Panc1 (cell line): Measurements from ENCODE around the gene BTBD9. TPM values are rescaled to one million over a fixed set of nuclear protein-coding genes. Genes with fewer than 3 reads are reported as not detected.

Experiments
- ATAC-seq: fragments of 200-7000 bp; cut with Tn5 transposase; 2 replicates; pipeline ENCODE4 v1.9.1; 2020; ENCODE audit warnings: mild to moderate bottlenecking, moderate library complexity
- BruUV-seq: library from RNA; stranded (reverse); fragments of 400-500 nt; replicated peaks from 2 replicates; lab custom pipeline; 2021; lab: Mats Ljungman, UMichigan
- CTCF ChIA-PET: fragments of 300-600 bp; sonication (Branson Sonifier 250); formaldehyde crosslinking; loops from one replicate; lab custom pipeline; 2022; ENCODE audit warnings: antibody characterized with exemption; lab: Charles Lee
- POLR2A ChIA-PET: fragments of 300-600 bp; sonication (Branson Sonifier 250); formaldehyde crosslinking; loops from one replicate; lab custom pipeline; 2022; ENCODE audit warnings: antibody characterized with exemption; lab: Charles Lee
- DNase-seq: peaks from one replicate; pipeline ENCODE4 v3.0.0-alpha.2; 2010; ENCODE audit warnings: low read depth, low spot score
- H3K27ac ChIP-seq: 2 replicates; pipeline ENCODE4 v1.5.1; 2011; ENCODE audit warnings: mild to moderate bottlenecking, low read length, inconsistent platforms
- H3K27me3 ChIP-seq: fragments of 200-500 bp; sonication (Bioruptor generic); 2 replicates; pipeline ENCODE4 v1.6.0; 2014; ENCODE audit warnings: low read length, inconsistent platforms; ENCODE audit not compliant: control insufficient read depth, insufficient read depth
- H3K36me3 ChIP-seq: fragments of 200-500 bp; sonication (Bioruptor generic); 2 replicates; pipeline ENCODE4 v1.5.1; 2014; ENCODE audit warnings: inconsistent platforms, mild to moderate bottlenecking, low read length, moderate library complexity; ENCODE audit not compliant: control insufficient read depth, insufficient read depth
- H3K4me1 ChIP-seq: 2 replicates; pipeline ENCODE4 v1.5.1; 2011; ENCODE audit warnings: inconsistent platforms, mild to moderate bottlenecking, low read length, moderate library complexity; ENCODE audit not compliant: control insufficient read depth, insufficient read depth
- H3K4me3 ChIP-seq, 2 experiments: 2 replicates each; pipeline ENCODE4 v1.5.1; 2011 to 2012; ENCODE audit warnings: low read depth in 2 of 2, low read length in 2 of 2, mild to moderate bottlenecking in 2 of 2, inconsistent platforms in 1 of 2, moderate library complexity in 1 of 2
- H3K9me3 ChIP-seq: fragments of 200-500 bp; sonication (Bioruptor generic); 2 replicates; pipeline ENCODE4 v1.5.1; 2014; ENCODE audit warnings: low read depth, mild to moderate bottlenecking, inconsistent platforms, low read length, moderate library complexity; ENCODE audit not compliant: control insufficient read depth, insufficient read depth
- CTCF ChIP-seq: fragments of 450-650 bp; IDR thresholded peaks from 2 replicates; pipeline ENCODE4 v1.5.1; 2017; ENCODE audit warnings: mild to moderate bottlenecking
- POLR2AphosphoS5 ChIP-seq: IDR thresholded peaks from 2 replicates; pipeline ENCODE4 v1.6.1; 2012; ENCODE audit warnings: mild to moderate bottlenecking, low read depth, low read length, moderate library complexity
- REST ChIP-seq, 2 experiments: IDR thresholded peaks; 2 replicates each; pipeline ENCODE4 v1.6.1; 2011 to 2012; ENCODE audit warnings: low read depth in 2 of 2, control low read depth in 1 of 2, low read length in 1 of 2, mild to moderate bottlenecking in 1 of 2, moderate library complexity in 1 of 2; ENCODE audit not compliant: insufficient read depth in 1 of 2
- SIN3A ChIP-seq: IDR thresholded peaks from 2 replicates; pipeline ENCODE4 v1.6.1; 2012; ENCODE audit warnings: low read depth, mild to moderate bottlenecking, low read length, moderate library complexity, borderline replicate concordance; ENCODE audit not compliant: insufficient read depth
- TCF7L2 ChIP-seq: IDR thresholded peaks from 2 replicates; pipeline ENCODE4 v1.6.1; 2011; ENCODE audit warnings: mild to moderate bottlenecking, low read depth, low read length, inconsistent platforms
- in situ Hi-C: cut with HindIII; loops from 2 replicates; pipeline ENCODE4 v1.10.0; 2016; ENCODE audit warnings: low sequenced_read_pairs, low pct_unique_long_range_greater_than_20kb
- intact Hi-C: fragments of 100-400 bp; cut with micrococcal nuclease; formaldehyde crosslinking; loops from one replicate; pipeline ENCODE4 v1.10.0; 2022; ENCODE audit not compliant: unreplicated experiment
- total RNA-seq: library from RNA; stranded (reverse); gene quantifications from one replicate; pipeline ENCODE4 v1.2.1, GENCODE V29; 2021; ENCODE audit not compliant: unreplicated experiment

The BTBD9 gene
- total RNA-seq, 1 experiment from 2014 or later, result 12.8 TPM

- ATAC-seq (peak; percentile 26; the same call in 1 of the 2 replicates), DNase-seq (no peak)
- ChIA-PET POLR2A (interaction anchor here (0.6 kb wide), 1 partner anchor 310 kb away, joined by 11 read pairs; no protein-coding TSS in a partner anchor), CTCF (no interaction called here)
- H3K4me1 ChIP-seq, result peaks cover 18% of the 10 kb centered on the region
- no TSS peak for BruUV-seq
- H3K4me3 ChIP-seq, result no peak overlapping the region
- TF ChIP-seq TCF7L2 (no peak), CTCF (no peak), REST (IDR thresholded peaks at IDR 0.05; ENCODE audit: insufficient read depth in 1 of 2, low read depth in 2 of 2, low read length in 1 of 2) (no peak), POLR2AphosphoS5 (no peak)
- no peaks in the 10 kb centered on the region for H3K36me3 ChIP-seq
- H3K9me3 ChIP-seq, result no peaks in the 10 kb centered on the region
- peak overlapping the region; percentile 48; the same call in 1 of the 2 replicates for H3K27ac ChIP-seq
- in situ Hi-C loops (no loop called here), intact Hi-C loops (no loop called here)
- no peaks in the 10 kb centered on the region for H3K27me3 ChIP-seq
Measured at GRCh38 chr6:38208028-38208427, 431.7 kb downstream of the BTBD9 start.

GRCh38 chr6:38207375-38207774, 432.4 kb downstream of the BTBD9 start:
- Histone ChIP-seq H3K9me3 (no peaks in the 10 kb centered on the region), H3K36me3 (no peaks in the 10 kb centered on the region), H3K27me3 (no peaks in the 10 kb centered on the region), H3K4me3 (no peak overlapping the region), H3K4me1 (peaks cover 14% of the 10 kb centered on the region), H3K27ac (no peak overlapping the region)
- TF ChIP-seq REST (IDR thresholded peaks at IDR 0.05; ENCODE audit: insufficient read depth in 1 of 2, low read depth in 2 of 2, low read length in 1 of 2) (no peak), SIN3A (no peak), POLR2AphosphoS5 (no peak), TCF7L2 (no peak), CTCF (no peak)
- no peak for DNase-seq
- in situ Hi-C loops, result no loop called here
- ChIA-PET CTCF (no interaction called here), POLR2A (no interaction called here)
- ATAC-seq, result peak; percentile 72; the same call in 1 of the 2 replicates
- intact Hi-C loops, result no loop called here
- BruUV-seq, result no TSS peak
